Cardiac muscle cell (in vitro differentiated cells and primary cell): ENCODE measurements around the gene RASEF. TPM values are rescaled to one million over a fixed set of nuclear protein-coding genes. Genes with fewer than 3 reads are reported as not detected.

ENCODE experiments used
- DNase-seq, 2 donors: peaks; one replicate each; pipeline versions ENCODE4 v3.0.0 to v3.0.0-alpha.2; 2010 to 2017; ENCODE audit warnings: low read depth in 1 of 2, low spot score in 1 of 2
- H3K27ac ChIP-seq: fragments of 200-600 bp; sonication (generic); 2 replicates; pipeline ENCODE4 v1.5.1; 2016
- H3K27me3 ChIP-seq: fragments of 200-600 bp; sonication (generic); 2 replicates; pipeline ENCODE4 v1.6.0; 2016; ENCODE audit warnings: control low read depth
- H3K36me3 ChIP-seq: fragments of 200-600 bp; sonication (generic); 2 replicates; pipeline ENCODE4 v1.5.1; 2016; ENCODE audit warnings: control low read depth
- H3K4me1 ChIP-seq: fragments of 200-600 bp; sonication (generic); 2 replicates; pipeline ENCODE4 v1.8.1; 2017; ENCODE audit warnings: low read depth, mild to moderate bottlenecking, mixed run types
- H3K4me3 ChIP-seq: fragments of 200-600 bp; sonication (generic); 2 replicates; pipeline ENCODE4 v1.5.1; 2016; ENCODE audit warnings: mild to moderate bottlenecking
- H3K9me3 ChIP-seq: fragments of 200-600 bp; sonication (generic); 2 replicates; pipeline ENCODE4 v1.5.1; 2017; ENCODE audit warnings: low read depth, mild to moderate bottlenecking, control low read depth
- polyA plus RNA-seq: library from polyadenylated mRNA; unstranded; fragments of >200 nt; fragmentation: Nextera tagmentation; extraction: Ambion mirVana; gene quantifications from 2 replicates; pipeline ENCODE4 v1.2.1, GENCODE V29; 2016
- total RNA-seq: library from RNA; depleted of rRNA; stranded (reverse); fragments of >200 nt; gene quantifications from 2 replicates; pipeline ENCODE4 v1.2.3, GENCODE V29; 2016
- TF ChIP-seq, protein P1 (sequence below): IDR thresholded peaks from 2 replicates; pipeline ENCODE4 v1.5.1; 2012; ENCODE audit warnings: low read depth, mild to moderate bottlenecking, low read length

Gene RASEF
- total and polyA plus RNA-seq, 2 experiments from 2014 or later = 0.27 to 0.33 TPM

DNA sequence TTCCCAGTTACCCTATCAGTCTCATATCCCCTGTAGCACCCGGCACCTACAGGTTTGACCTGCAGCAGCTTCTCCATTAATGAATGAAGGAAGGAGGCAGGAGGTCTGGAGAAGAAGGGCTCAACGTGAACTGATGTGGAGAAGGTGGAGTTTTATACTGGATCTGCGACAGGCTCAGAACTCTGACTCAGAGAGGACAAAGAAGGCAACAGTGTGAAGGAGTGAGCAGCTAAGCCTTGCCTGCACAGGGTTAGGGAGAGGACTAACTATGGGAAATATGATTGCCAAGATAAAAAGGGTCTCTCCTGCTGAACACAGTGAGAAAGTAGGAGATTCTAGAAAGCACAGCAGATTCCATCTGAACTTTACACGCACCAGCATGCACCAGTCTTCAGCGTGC lies 23.6 kb downstream of the RASEF start:
- H3K4me3 ChIP-seq = no peak overlapping the region
- H3K9me3 ChIP-seq = no peaks in the 10 kb centered on the region
- peaks cover 39% of the 10 kb centered on the region for H3K27me3 ChIP-seq
- TF ChIP-seq, protein P1, sequence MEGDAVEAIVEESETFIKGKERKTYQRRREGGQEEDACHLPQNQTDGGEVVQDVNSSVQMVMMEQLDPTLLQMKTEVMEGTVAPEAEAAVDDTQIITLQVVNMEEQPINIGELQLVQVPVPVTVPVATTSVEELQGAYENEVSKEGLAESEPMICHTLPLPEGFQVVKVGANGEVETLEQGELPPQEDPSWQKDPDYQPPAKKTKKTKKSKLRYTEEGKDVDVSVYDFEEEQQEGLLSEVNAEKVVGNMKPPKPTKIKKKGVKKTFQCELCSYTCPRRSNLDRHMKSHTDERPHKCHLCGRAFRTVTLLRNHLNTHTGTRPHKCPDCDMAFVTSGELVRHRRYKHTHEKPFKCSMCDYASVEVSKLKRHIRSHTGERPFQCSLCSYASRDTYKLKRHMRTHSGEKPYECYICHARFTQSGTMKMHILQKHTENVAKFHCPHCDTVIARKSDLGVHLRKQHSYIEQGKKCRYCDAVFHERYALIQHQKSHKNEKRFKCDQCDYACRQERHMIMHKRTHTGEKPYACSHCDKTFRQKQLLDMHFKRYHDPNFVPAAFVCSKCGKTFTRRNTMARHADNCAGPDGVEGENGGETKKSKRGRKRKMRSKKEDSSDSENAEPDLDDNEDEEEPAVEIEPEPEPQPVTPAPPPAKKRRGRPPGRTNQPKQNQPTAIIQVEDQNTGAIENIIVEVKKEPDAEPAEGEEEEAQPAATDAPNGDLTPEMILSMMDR = no peak
- no peaks in the 10 kb centered on the region for H3K4me1 ChIP-seq
- no peak for DNase-seq
- H3K27ac ChIP-seq = no peak overlapping the region
- H3K36me3 ChIP-seq = no peaks in the 10 kb centered on the region

DNA sequence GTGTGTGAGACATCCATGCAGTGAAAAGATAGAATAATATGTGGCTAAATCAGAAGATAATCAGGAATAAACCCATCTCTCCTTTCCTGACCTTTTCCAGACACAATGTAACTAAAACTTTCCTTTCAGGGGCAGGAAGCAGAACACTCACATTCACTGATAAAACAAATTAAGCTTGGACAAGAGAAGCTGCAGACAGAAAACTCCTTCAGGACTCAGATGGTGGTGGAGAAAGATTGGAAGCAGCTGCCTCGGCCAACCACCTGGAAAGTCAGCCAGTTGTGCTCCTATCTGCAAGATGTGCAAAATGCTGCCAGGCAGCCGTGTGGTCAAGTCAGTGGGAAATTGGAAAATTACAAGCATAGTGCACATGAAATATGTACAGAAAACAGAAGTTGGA lies 26.9 kb downstream of the RASEF start:
- H3K36me3 ChIP-seq = no peaks in the 10 kb centered on the region
- TF ChIP-seq, protein P1 = no peak
- H3K4me3 ChIP-seq = no peak overlapping the region
- H3K9me3 ChIP-seq = no peaks in the 10 kb centered on the region
- no peak overlapping the region for H3K27ac ChIP-seq
- H3K27me3 ChIP-seq = peaks cover 20% of the 10 kb centered on the region
- DNase-seq = no peak
- no peaks in the 10 kb centered on the region for H3K4me1 ChIP-seq

DNA sequence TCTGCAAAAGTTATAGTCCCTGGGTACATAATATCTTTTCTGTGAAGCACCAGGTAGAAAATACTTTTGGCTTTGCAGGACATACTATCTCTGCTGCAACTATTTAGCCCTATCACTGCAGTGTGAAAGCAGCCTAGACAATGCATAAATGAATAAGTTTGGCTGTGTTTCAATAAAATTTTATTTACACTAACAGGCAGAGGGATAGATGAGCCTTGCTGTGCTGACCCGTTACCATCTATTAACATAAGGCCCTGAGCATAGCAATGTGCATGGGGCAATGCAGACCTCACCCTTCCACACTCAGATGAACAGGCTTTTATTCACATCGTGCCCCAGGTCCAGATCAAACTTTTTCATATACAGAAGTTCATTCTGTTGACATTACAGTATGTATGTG lies 27.8 kb downstream of the RASEF start:
- Histone ChIP-seq H3K27ac (no peak overlapping the region), H3K4me3 (no peak overlapping the region), H3K27me3 (peaks cover 20% of the 10 kb centered on the region), H3K4me1 (no peaks in the 10 kb centered on the region), H3K36me3 (no peaks in the 10 kb centered on the region), H3K9me3 (no peaks in the 10 kb centered on the region)
- DNase-seq = no peak
- TF ChIP-seq, protein P1 = no peak

DNA sequence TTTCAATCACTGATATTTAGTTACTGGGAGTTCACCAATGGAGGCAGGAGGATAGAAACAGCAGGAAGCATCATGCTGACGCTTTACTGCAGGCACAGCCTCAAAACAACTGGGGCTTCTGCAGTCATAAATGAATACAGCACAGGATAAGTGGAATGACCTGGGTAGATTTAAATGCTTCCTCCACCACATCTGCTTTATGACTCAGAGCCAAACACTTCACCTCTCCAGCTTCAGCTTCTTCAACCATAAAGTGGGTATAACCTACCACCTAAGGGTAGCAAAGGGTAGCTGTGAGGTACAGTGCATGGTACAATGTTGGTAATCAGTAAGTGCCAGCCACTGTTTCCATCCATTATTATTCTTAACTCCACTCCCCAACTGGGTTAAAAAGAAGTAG lies 28.4 kb downstream of the RASEF start:
- no peak for DNase-seq

DNA sequence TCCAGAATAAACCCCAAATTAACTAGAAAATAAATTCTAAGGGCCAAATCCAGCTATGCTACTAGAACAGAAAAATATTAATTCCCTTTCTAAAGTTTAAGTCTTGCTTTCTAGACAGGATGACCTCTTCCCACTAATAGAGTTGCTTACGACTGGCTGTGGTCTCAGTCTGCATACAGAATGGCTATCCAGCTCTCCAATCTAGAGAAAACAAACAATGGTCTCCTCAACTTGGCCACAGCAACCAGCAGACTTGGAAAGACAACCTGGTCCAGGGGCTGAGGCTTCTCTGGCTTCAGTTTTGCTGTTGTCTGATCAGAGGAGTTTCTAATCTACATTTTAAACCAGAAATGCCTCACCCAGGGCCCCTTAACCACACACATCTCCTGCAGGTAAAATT lies 28.9 kb downstream of the RASEF start:
- no peak for DNase-seq
- Histone ChIP-seq H3K4me1 (no peaks in the 10 kb centered on the region), H3K36me3 (no peaks in the 10 kb centered on the region), H3K9me3 (no peaks in the 10 kb centered on the region), H3K27ac (no peak overlapping the region), H3K4me3 (no peak overlapping the region), H3K27me3 (peaks cover 20% of the 10 kb centered on the region)
- TF ChIP-seq, protein P1 = no peak

More for the DNA sequence above, 28.4 kb downstream of the RASEF start:
- Histone ChIP-seq H3K27ac (no peak overlapping the region), H3K9me3 (no peaks in the 10 kb centered on the region), H3K27me3 (peaks cover 20% of the 10 kb centered on the region), H3K36me3 (no peaks in the 10 kb centered on the region), H3K4me1 (no peaks in the 10 kb centered on the region), H3K4me3 (no peak overlapping the region)
- TF ChIP-seq, protein P1 = no peak
